ENCODE data around the gene CAMKK2. TPM values are rescaled to one million over a fixed set of nuclear protein-coding genes. Genes with fewer than 3 reads are reported as not detected.

Gene CAMKK2
- total and polyA plus RNA-seq, 8 donors = 36.4 to 47.8 (median 44.4) TPM

DNA sequence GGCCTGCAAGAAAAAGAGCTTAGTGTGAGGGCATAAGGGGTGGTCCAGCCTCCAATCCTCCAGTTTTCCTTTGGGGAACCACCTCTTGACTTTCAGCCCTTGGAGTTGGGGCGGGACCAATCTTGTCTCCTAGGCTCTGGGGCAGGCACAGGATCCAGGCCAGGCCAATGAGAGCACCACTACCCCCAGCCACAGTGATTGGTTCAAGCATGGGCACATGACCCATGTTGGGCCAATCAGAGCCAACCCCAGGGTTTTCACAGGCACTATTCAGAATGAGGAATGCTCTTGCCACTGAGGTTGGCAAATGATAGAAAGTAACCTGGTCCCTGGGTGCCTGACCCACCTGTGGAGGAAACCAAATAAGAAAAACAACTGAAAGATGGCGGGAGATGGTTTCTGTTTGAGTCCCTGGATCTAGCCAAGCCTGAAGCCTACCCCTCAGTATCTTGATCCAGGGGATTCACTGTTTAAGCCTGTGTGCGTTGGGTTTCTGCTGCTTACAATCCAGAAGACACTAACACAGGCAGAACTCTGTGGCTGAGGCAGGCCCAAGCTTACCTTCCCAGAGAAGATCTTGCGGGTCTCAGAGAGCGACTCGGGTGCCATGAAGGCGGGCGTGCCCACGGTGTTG lies 43.7 kb downstream of the CAMKK2 start:
- DNase-seq (peak in 1 of 4 donors; percentile 45), ATAC-seq (no peak)
- H3K27me3 ChIP-seq = no peaks in the 10 kb centered on the region
- no peak overlapping the region for H3K4me3 ChIP-seq
- H3K27ac ChIP-seq = no peak overlapping the region
- no peaks in the 10 kb centered on the region for H3K4me1 ChIP-seq
- no peaks in the 10 kb centered on the region for H3K9me3 ChIP-seq
- intact Hi-C loops (cut with DNase I) = no loop called here
- TF ChIP-seq, protein P1, sequence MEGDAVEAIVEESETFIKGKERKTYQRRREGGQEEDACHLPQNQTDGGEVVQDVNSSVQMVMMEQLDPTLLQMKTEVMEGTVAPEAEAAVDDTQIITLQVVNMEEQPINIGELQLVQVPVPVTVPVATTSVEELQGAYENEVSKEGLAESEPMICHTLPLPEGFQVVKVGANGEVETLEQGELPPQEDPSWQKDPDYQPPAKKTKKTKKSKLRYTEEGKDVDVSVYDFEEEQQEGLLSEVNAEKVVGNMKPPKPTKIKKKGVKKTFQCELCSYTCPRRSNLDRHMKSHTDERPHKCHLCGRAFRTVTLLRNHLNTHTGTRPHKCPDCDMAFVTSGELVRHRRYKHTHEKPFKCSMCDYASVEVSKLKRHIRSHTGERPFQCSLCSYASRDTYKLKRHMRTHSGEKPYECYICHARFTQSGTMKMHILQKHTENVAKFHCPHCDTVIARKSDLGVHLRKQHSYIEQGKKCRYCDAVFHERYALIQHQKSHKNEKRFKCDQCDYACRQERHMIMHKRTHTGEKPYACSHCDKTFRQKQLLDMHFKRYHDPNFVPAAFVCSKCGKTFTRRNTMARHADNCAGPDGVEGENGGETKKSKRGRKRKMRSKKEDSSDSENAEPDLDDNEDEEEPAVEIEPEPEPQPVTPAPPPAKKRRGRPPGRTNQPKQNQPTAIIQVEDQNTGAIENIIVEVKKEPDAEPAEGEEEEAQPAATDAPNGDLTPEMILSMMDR (IDR thresholded peaks at IDR 0.05) = no peak
- peaks cover 0 to 97% of the 10 kb centered on the region in 2 donors for H3K36me3 ChIP-seq

DNA sequence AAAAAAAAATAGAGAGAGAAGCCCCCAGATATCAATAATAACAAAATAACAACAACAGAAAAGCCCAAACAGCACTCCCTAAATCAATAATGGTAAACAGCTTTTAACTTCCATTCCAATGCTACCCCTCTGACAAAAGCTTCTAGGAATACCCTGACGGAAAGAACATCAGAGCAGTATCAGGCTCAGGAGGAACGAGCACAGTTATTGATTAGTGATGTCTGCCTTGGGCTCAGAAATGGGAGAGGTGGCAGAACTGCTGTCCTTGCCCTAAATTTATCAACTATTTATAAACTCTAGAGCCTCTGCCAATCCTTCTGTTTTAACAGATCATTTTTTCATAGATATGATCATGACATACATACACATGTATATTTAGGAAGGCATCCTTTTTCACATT lies 44.7 kb downstream of the CAMKK2 start:
- Histone ChIP-seq H3K27ac (no peak overlapping the region), H3K4me3 (no peak overlapping the region), H3K27me3 (no peaks in the 10 kb centered on the region), H3K4me1 (no peaks in the 10 kb centered on the region), H3K9me3 (no peaks in the 10 kb centered on the region), H3K36me3 (peaks cover 0 to 97% of the 10 kb centered on the region in 2 donors)
- DNase-seq (no peak), ATAC-seq (no peak)
- TF ChIP-seq, protein P1 (IDR thresholded peaks at IDR 0.05) = no peak
- intact Hi-C loops (cut with DNase I) = no loop called here

DNA sequence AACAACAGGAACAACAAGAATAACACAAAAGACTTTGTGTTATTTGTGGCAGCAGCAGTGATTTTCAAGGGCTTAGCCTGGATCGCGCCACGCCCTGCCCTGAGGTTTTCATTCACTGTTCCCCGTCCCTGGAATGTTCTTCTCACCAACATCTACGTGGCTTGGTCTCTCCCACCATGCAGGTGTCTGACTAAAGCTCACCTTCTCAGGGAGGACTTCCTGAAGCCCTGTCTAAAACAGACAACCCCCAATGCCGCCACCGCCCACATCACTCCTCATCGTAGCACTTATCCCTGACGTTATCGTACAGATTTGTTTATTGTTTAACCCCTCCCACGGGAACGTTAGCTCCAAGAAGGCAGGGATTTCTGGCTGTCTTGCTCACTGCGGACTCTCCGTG lies 46.1 kb downstream of the CAMKK2 start:
- intact Hi-C loops (cut with DNase I) = no loop called here
- peaks cover 0 to 96% of the 10 kb centered on the region in 2 donors for H3K36me3 ChIP-seq
- H3K4me1 ChIP-seq = no peaks in the 10 kb centered on the region
- DNase-seq = peak in 1 of 4 donors; percentile 24
- H3K27ac ChIP-seq = no peak overlapping the region
- no peak for ATAC-seq
- no peak overlapping the region for H3K4me3 ChIP-seq
- TF ChIP-seq, protein P1 (IDR thresholded peaks at IDR 0.05) = no peak
- H3K27me3 ChIP-seq = no peaks in the 10 kb centered on the region
- no peaks in the 10 kb centered on the region for H3K9me3 ChIP-seq

DNA sequence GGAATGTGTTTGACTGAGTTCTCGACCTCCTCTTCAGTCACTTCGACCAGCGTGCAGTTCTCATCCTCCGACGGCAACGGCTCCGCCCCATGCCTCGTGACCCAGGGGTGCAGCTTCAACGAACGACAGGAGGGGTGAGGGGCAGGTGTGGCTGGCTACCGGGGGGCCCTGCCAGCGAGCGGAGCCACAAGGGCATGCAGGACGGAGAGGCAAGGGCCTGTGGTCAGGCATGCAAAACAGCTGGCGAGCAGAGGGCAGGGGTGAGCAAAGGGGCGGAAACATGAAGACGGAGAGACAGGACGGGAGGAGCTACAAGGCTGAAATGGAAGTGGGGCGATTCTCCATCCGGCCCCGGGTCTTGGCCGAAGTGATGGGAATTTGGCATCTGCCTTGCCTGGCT lies 47.9 kb downstream of the CAMKK2 start:
- ATAC-seq (no peak), DNase-seq (peak in 1 of 4 donors; percentile 73)
- Histone ChIP-seq H3K4me1 (no peaks in the 10 kb centered on the region), H3K27me3 (no peaks in the 10 kb centered on the region), H3K9me3 (no peaks in the 10 kb centered on the region), H3K27ac (no peak overlapping the region), H3K4me3 (no peak overlapping the region), H3K36me3 (peaks cover 0 to 99% of the 10 kb centered on the region in 2 donors)
- TF ChIP-seq, protein P1 (IDR thresholded peaks at IDR 0.05) = no peak
- intact Hi-C loops (cut with DNase I) = no loop called here

DNA sequence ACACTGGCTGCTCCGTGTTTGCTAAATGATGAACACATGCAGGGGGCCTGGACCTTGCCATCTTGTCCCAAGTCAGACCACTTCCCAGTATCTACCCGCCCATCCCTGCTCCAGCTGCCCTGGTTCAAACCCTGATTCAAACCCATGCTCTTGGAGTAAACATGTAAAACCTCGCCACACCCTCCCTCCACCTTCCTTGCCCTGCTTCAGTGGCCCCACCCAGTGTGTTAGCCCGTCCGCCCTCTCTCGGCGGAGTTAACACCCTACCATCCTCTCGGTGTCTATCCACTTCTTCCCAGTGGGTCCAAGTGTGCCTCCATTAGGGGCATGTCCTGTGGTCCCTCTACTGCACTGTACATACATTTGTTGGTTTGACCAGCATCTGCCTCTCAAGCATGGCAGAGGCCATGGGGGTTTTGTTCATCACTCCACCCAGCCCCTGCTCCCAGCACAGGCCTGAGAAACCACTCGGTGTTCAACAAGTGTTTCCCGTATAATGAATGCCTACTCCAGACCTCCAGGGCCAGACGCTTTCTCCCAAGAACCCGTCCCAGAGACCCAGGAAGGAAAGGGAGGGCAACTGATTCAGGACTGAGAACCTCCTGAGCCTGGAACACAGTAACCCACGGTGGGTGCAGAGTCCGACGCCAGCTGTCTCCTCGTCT lies 49.5 kb downstream of the CAMKK2 start:
- Histone ChIP-seq H3K27me3 (no peaks in the 10 kb centered on the region), H3K9me3 (no peaks in the 10 kb centered on the region), H3K4me3 (no peak overlapping the region), H3K36me3 (peaks cover 0 to 98% of the 10 kb centered on the region in 2 donors), H3K4me1 (no peaks in the 10 kb centered on the region), H3K27ac (no peak overlapping the region)
- intact Hi-C loops (cut with DNase I) = no loop called here
- DNase-seq (peak in 1 of 4 donors; percentile 20), ATAC-seq (no peak)
- TF ChIP-seq, protein P1 (IDR thresholded peaks at IDR 0.05) = no peak

All from left lung (tissue), 10 donors.